Measurements from ENCODE around the gene BCL2L13. TPM values are rescaled to one million over a fixed set of nuclear protein-coding genes. Genes with fewer than 3 reads are reported as not detected.

BCL2L13 gene
- total RNA-seq, 1 experiment from 2014 or later: 38.1 TPM

DNA sequence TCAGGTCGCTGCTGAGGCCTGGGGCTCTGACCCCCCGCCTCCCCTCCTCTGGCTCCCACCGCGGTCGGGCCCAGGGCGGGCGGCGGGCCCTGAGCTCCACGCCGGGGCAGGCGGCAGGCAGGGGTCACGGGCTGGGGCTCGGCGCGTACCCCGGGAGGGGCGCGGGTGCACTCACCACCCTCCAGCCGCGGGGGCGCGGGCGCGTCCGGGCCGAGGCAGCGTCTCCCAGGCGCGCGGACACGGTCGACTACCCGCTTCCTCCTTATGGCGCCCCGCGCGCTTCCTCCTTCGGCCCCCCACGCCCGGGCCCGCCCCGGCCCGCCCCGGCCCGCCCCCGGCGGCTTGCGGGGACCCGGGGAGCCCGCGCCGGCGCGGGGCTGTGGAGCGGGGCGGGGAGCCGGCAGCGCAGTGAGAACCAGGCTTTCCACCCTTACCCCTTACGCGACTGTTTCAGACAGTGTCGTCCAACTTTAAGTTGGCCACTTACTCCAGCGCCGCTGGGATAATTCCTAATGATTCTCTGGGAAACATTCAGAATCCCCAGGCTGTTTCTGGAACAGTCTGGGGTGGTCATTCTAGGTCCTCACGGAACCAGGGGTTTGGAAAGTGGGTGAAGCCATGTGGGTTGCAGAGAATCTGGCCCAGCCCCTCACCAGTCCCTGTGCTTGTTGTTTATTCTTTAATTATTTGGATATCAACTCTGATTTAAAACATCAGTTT is 135.8 kb downstream of the BCL2L13 start, which contains the start of gene BID:
TSS of gene BID (minus strand) at position 264 of the 720 bp plus-strand sequence. CDS start 24,353 bp downstream, outside the sequence.
- ATAC-seq: peak; percentile 6
- peaks cover 25% of the 10 kb centered on the region for H3K4me1 Mint-ChIP-seq
- TF ChIP-seq JAZF1 (CRISPR knock-in tag; IDR thresholded peaks at IDR 0.05): no peak
- TF ChIP-seq, protein P1, sequence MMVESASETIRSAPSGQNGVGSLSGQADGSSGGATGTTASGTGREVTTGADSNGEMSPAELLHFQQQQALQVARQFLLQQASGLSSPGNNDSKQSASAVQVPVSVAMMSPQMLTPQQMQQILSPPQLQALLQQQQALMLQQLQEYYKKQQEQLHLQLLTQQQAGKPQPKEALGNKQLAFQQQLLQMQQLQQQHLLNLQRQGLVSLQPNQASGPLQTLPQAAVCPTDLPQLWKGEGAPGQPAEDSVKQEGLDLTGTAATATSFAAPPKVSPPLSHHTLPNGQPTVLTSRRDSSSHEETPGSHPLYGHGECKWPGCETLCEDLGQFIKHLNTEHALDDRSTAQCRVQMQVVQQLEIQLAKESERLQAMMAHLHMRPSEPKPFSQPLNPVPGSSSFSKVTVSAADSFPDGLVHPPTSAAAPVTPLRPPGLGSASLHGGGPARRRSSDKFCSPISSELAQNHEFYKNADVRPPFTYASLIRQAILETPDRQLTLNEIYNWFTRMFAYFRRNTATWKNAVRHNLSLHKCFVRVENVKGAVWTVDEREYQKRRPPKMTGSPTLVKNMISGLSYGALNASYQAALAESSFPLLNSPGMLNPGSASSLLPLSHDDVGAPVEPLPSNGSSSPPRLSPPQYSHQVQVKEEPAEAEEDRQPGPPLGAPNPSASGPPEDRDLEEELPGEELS (CRISPR knock-in tag; IDR thresholded peaks at IDR 0.05): peak; percentile 55; the same call in 1 of the 2 replicates
- TF ChIP-seq SMAD4 (CRISPR knock-in tag; IDR thresholded peaks at IDR 0.05): no peak
- TF ChIP-seq ETV6 (CRISPR knock-in tag; IDR thresholded peaks at IDR 0.05): no peak
- ChIA-PET POLR2A (interaction anchor here (1.1 to 2.3 kb wide), 2 partner anchors 10 to 147 kb away, joined by 3 to 13 read pairs; no protein-coding TSS in a partner anchor), CTCF (interaction anchor here (1.3 to 8.2 kb wide), 6 partner anchors 12 to 302 kb away, joined by 3 to 92 read pairs (median 12); no protein-coding TSS in a partner anchor)
- peak within 1 kb of the TSS; percentile 70 for H3K4me3 Mint-ChIP-seq
- H3K27ac Mint-ChIP-seq: peak within 1 kb of the TSS; percentile 7; the same call in 1 of the 2 replicates
- H3K27me3 Mint-ChIP-seq (ENCODE audit: low read depth): peaks cover 5% of the 10 kb centered on the region; the same call in 1 of the 2 replicates
- H3K9me3 Mint-ChIP-seq: no peaks in the 10 kb centered on the region
- H3K36me3 Mint-ChIP-seq: no peaks in the 10 kb centered on the region
- DNase-seq (ENCODE audit: low spot score): peak; percentile 38

DNA sequence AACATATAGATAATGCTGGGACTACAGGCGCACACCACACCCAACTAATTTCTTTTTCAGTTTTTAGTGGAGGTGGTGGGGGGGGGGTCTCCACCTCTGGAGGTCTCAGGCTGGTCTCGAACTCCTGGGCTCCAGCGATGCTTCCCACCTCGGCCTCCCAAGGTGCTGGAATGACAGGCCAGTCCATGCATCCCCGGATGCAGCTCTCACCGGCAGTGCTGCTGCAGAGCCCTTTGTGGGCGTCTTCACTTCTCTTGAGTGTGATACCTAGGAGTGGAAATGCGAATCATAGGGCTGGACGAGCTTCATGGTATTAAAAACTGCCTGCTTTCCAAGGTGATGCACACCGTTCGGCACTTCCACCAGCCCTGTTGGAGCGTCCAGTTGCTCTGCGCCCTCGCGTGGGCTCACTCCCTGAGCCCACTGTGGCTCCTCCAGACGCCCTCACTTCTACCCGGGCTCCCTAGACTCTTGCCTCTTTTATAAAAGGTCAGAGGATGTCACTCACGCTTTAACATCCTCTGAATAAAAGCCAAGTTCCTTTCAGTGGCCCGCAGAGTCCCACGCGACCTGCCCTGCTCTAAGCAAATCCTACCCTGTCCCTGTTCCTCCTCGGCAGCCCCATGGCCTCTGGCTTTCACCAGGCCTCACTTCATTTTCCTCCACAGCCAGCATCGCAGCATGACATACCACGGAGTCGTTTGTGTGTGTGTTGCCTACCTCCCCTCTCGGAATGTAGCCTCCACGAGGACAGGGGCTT is 136.5 kb downstream of the BCL2L13 start:
- Mint-ChIP-seq H3K9me3 (no peaks in the 10 kb centered on the region), H3K27me3 (ENCODE audit: low read depth) (peaks cover 5% of the 10 kb centered on the region; the same call in 1 of the 2 replicates), H3K36me3 (no peaks in the 10 kb centered on the region), H3K4me3 (peak overlapping the region; percentile 63), H3K4me1 (peaks cover 32% of the 10 kb centered on the region), H3K27ac (no peak overlapping the region)
- ChIA-PET POLR2A (no interaction called here), CTCF (interaction anchor here (3.3 to 8.2 kb wide), 2 partner anchors 11 to 23 kb away, joined by 11 to 92 read pairs; no protein-coding TSS in a partner anchor)
- DNase-seq (ENCODE audit: low spot score) (no peak), ATAC-seq (no peak)
- no peak for TF ChIP-seq FOXK1 (CRISPR knock-in tag; IDR thresholded peaks at IDR 0.05)
- TF ChIP-seq, protein P2, sequence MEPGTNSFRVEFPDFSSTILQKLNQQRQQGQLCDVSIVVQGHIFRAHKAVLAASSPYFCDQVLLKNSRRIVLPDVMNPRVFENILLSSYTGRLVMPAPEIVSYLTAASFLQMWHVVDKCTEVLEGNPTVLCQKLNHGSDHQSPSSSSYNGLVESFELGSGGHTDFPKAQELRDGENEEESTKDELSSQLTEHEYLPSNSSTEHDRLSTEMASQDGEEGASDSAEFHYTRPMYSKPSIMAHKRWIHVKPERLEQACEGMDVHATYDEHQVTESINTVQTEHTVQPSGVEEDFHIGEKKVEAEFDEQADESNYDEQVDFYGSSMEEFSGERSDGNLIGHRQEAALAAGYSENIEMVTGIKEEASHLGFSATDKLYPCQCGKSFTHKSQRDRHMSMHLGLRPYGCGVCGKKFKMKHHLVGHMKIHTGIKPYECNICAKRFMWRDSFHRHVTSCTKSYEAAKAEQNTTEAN (CRISPR knock-in tag; IDR thresholded peaks at IDR 0.05): no peak
- TF ChIP-seq, protein P3, sequence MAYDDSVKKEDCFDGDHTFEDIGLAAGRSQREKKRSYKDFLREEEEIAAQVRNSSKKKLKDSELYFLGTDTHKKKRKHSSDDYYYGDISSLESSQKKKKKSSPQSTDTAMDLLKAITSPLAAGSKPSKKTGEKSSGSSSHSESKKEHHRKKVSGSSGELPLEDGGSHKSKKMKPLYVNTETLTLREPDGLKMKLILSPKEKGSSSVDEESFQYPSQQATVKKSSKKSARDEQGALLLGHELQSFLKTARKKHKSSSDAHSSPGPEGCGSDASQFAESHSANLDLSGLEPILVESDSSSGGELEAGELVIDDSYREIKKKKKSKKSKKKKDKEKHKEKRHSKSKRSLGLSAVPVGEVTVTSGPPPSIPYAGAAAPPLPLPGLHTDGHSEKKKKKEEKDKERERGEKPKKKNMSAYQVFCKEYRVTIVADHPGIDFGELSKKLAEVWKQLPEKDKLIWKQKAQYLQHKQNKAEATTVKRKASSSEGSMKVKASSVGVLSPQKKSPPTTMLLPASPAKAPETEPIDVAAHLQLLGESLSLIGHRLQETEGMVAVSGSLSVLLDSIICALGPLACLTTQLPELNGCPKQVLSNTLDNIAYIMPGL (CRISPR knock-in tag; IDR thresholded peaks at IDR 0.05): no peak
- TF ChIP-seq ETV6 (CRISPR knock-in tag; IDR thresholded peaks at IDR 0.05): no peak
- TF ChIP-seq JAZF1 (CRISPR knock-in tag; IDR thresholded peaks at IDR 0.05): no peak
- TF ChIP-seq, protein P4, sequence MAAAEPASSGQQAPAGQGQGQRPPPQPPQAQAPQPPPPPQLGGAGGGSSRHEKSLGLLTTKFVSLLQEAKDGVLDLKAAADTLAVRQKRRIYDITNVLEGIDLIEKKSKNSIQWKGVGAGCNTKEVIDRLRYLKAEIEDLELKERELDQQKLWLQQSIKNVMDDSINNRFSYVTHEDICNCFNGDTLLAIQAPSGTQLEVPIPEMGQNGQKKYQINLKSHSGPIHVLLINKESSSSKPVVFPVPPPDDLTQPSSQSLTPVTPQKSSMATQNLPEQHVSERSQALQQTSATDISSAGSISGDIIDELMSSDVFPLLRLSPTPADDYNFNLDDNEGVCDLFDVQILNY (CRISPR knock-in tag; IDR thresholded peaks at IDR 0.05): no peak
- TF ChIP-seq, protein P5, sequence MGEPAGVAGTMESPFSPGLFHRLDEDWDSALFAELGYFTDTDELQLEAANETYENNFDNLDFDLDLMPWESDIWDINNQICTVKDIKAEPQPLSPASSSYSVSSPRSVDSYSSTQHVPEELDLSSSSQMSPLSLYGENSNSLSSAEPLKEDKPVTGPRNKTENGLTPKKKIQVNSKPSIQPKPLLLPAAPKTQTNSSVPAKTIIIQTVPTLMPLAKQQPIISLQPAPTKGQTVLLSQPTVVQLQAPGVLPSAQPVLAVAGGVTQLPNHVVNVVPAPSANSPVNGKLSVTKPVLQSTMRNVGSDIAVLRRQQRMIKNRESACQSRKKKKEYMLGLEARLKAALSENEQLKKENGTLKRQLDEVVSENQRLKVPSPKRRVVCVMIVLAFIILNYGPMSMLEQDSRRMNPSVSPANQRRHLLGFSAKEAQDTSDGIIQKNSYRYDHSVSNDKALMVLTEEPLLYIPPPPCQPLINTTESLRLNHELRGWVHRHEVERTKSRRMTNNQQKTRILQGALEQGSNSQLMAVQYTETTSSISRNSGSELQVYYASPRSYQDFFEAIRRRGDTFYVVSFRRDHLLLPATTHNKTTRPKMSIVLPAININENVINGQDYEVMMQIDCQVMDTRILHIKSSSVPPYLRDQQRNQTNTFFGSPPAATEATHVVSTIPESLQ (CRISPR knock-in tag; IDR thresholded peaks at IDR 0.05): no peak
- TF ChIP-seq TP53 (CRISPR knock-in tag; IDR thresholded peaks at IDR 0.05): no peak
- TF ChIP-seq, protein P6, sequence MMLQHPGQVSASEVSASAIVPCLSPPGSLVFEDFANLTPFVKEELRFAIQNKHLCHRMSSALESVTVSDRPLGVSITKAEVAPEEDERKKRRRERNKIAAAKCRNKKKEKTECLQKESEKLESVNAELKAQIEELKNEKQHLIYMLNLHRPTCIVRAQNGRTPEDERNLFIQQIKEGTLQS (CRISPR knock-in tag; conservative IDR thresholded peaks at IDR 0.05): no peak
- TF ChIP-seq, protein P7, sequence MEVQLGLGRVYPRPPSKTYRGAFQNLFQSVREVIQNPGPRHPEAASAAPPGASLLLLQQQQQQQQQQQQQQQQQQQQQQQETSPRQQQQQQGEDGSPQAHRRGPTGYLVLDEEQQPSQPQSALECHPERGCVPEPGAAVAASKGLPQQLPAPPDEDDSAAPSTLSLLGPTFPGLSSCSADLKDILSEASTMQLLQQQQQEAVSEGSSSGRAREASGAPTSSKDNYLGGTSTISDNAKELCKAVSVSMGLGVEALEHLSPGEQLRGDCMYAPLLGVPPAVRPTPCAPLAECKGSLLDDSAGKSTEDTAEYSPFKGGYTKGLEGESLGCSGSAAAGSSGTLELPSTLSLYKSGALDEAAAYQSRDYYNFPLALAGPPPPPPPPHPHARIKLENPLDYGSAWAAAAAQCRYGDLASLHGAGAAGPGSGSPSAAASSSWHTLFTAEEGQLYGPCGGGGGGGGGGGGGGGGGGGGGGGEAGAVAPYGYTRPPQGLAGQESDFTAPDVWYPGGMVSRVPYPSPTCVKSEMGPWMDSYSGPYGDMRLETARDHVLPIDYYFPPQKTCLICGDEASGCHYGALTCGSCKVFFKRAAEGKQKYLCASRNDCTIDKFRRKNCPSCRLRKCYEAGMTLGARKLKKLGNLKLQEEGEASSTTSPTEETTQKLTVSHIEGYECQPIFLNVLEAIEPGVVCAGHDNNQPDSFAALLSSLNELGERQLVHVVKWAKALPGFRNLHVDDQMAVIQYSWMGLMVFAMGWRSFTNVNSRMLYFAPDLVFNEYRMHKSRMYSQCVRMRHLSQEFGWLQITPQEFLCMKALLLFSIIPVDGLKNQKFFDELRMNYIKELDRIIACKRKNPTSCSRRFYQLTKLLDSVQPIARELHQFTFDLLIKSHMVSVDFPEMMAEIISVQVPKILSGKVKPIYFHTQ (CRISPR knock-in tag; IDR thresholded peaks at IDR 0.05): no peak
- no peak for TF ChIP-seq EMX1 (CRISPR knock-in tag; IDR thresholded peaks at IDR 0.05)
- TF ChIP-seq ZNF671 (CRISPR knock-in tag; IDR thresholded peaks at IDR 0.05): no peak
- TF ChIP-seq, protein P8, sequence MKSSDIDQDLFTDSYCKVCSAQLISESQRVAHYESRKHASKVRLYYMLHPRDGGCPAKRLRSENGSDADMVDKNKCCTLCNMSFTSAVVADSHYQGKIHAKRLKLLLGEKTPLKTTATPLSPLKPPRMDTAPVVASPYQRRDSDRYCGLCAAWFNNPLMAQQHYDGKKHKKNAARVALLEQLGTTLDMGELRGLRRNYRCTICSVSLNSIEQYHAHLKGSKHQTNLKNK (CRISPR knock-in tag; IDR thresholded peaks at IDR 0.05): no peak
- no peak for TF ChIP-seq SOX15 (CRISPR knock-in tag; IDR thresholded peaks at IDR 0.05)
- no peak for TF ChIP-seq NFYB (CRISPR knock-in tag; conservative IDR thresholded peaks at IDR 0.05; ENCODE audit: low read depth)
- no peak for TF ChIP-seq GRHL2 (CRISPR knock-in tag; IDR thresholded peaks at IDR 0.05; ENCODE audit: insufficient replicate concordance, severe bottlenecking)
- TF ChIP-seq RELA (CRISPR knock-in tag; IDR thresholded peaks at IDR 0.05; ENCODE audit: borderline replicate concordance): no peak
- TF ChIP-seq TEAD4 (CRISPR knock-in tag; IDR thresholded peaks at IDR 0.05): no peak
